Natural killer cell (primary cell): Measurements from ENCODE around the gene BAIAP2. TPM values are rescaled to one million over a fixed set of nuclear protein-coding genes. Genes with fewer than 3 reads are reported as not detected.

Experiments
- ATAC-seq, 3 donors: fragments of 150-1000 bp in 2 of 3; fragments of 200-7000 bp in 1 of 3; cut with Tn5 transposase; 1 replicate in 1 of 3; 2 replicates in 2 of 3; pipeline ENCODE4 v1.10.0; 2021; ENCODE audit warnings: mild to moderate bottlenecking in 2 of 3, moderate library complexity in 2 of 3
- DNase-seq, 2 donors: peaks; one replicate each; pipeline versions ENCODE4 v3.0.0 to v3.0.0-alpha.2; 2013 to 2021; ENCODE audit warnings: mixed read lengths in 1 of 2
- H3K27ac ChIP-seq: one replicate; pipeline ENCODE4 v1.5.1; 2013; ENCODE audit warnings: mild to moderate bottlenecking, low read length
- H3K27me3 ChIP-seq: one replicate; pipeline ENCODE4 v1.6.1; 2013; ENCODE audit warnings: low read length; ENCODE audit not compliant: control insufficient read depth, insufficient read depth
- H3K36me3 ChIP-seq: one replicate; pipeline ENCODE4 v1.6.1; 2013; ENCODE audit warnings: low read length; ENCODE audit not compliant: control insufficient read depth, insufficient read depth
- H3K4me1 ChIP-seq: one replicate; pipeline ENCODE4 v1.6.1; 2013; ENCODE audit warnings: low read length; ENCODE audit not compliant: control insufficient read depth, insufficient read depth
- H3K4me3 ChIP-seq: one replicate; pipeline ENCODE4 v1.5.1; 2013; ENCODE audit warnings: low read length
- H3K9me3 ChIP-seq: one replicate; pipeline ENCODE4 v1.6.1; 2013; ENCODE audit warnings: low read length; ENCODE audit not compliant: control insufficient read depth, insufficient read depth
- H3K27ac Mint-ChIP-seq, 2 donors: one replicate each; pipeline ENCODE4 v1.8.0; 2022; ENCODE audit warnings: mild to moderate bottlenecking in 2 of 2, mixed read lengths in 2 of 2, moderate library complexity in 1 of 2
- H3K27me3 Mint-ChIP-seq, 2 donors: one replicate each; pipeline ENCODE4 v1.8.0; 2022; ENCODE audit warnings: low read depth in 2 of 2, mixed read lengths in 2 of 2
- H3K36me3 Mint-ChIP-seq: one replicate; pipeline ENCODE4 v1.8.0; 2022; ENCODE audit warnings: mixed read lengths
- H3K4me1 Mint-ChIP-seq, 2 donors: one replicate each; pipeline ENCODE4 v1.8.0; 2022; ENCODE audit warnings: mixed read lengths in 2 of 2
- H3K4me3 Mint-ChIP-seq: one replicate; pipeline ENCODE4 v1.8.0; 2022; ENCODE audit warnings: mild to moderate bottlenecking, moderate library complexity, mixed read lengths
- H3K9me3 Mint-ChIP-seq, 2 donors: one replicate each; pipeline ENCODE4 v1.8.0; 2022; ENCODE audit warnings: mixed read lengths in 2 of 2
- CTCF ChIP-seq: fragments of 200-600 bp; IDR thresholded peaks from one replicate; pipeline ENCODE4 v1.8.0; 2022; ENCODE audit warnings: antibody characterized with exemption
- WGBS: methylation state at CpG from one replicate; pipeline ENCODE4 v1.1.7; 2013; ENCODE audit warnings: missing lambda C conversion rate; ENCODE audit not compliant: insufficient coverage; 5-methylcytosine and 5-hydroxymethylcytosine counted together
- intact Hi-C: fragments of 100-400 bp; cut with micrococcal nuclease; formaldehyde crosslinking; loops from one replicate; pipeline ENCODE4 v1.14.2; 2022
- total RNA-seq, 4 donors: library from RNA; stranded (reverse); fragments of 120-200 nt in 1 of 4; gene quantifications; one replicate each; pipeline versions ENCODE4 v1.2.3 to v1.2.4, GENCODE V29; 2013 to 2022

Gene BAIAP2
- total RNA-seq, 3 donors from 2014 or later (not counting 1 experiment from before 2014, with no cell fraction given): 6.7 to 12.3 (median 10.4) TPM

GRCh38 chr17:81132770-81133723 is 98.1 kb downstream of the BAIAP2 start:
- Mint-ChIP-seq H3K4me1 (peaks cover 0 to 1% of the 10 kb centered on the region in 2 donors), H3K27ac (no peak overlapping the region), H3K36me3 (no peaks in the 10 kb centered on the region), H3K9me3 (no peaks in the 10 kb centered on the region), H3K4me3 (no peak overlapping the region), H3K27me3 (no peaks in the 10 kb centered on the region)
- Histone ChIP-seq H3K36me3 (no peaks in the 10 kb centered on the region), H3K4me1 (no peaks in the 10 kb centered on the region), H3K27me3 (no peaks in the 10 kb centered on the region), H3K9me3 (no peaks in the 10 kb centered on the region), H3K27ac (no peak overlapping the region), H3K4me3 (no peak overlapping the region)
- ATAC-seq (no peak), DNase-seq (no peak)
- intact Hi-C loops: no loop called here
- WGBS: 92% methylated on average over 22 of the region's 22 CpGs
- no peak for TF ChIP-seq CTCF

- Mint-ChIP-seq H3K4me3 (no peak overlapping the region), H3K4me1 (peaks cover 0 to 13% of the 10 kb centered on the region in 2 donors), H3K27ac (no peak overlapping the region), H3K36me3 (no peaks in the 10 kb centered on the region), H3K9me3 (no peaks in the 10 kb centered on the region), H3K27me3 (no peaks in the 10 kb centered on the region)
- H3K4me1 ChIP-seq: no peaks in the 10 kb centered on the region
- no peaks in the 10 kb centered on the region for H3K9me3 ChIP-seq
- TF ChIP-seq CTCF: no peak
- DNase-seq (no peak), ATAC-seq (no peak)
- no peaks in the 10 kb centered on the region for H3K36me3 ChIP-seq
- H3K27me3 ChIP-seq: no peaks in the 10 kb centered on the region
- no peak overlapping the region for H3K4me3 ChIP-seq
- intact Hi-C loops: no loop called here
- no peak overlapping the region for H3K27ac ChIP-seq
- WGBS: 90% methylated on average over 28 of the region's 28 CpGs
Measured at GRCh38 chr17:81134064-81134781, 99.3 kb downstream of the BAIAP2 start.

GRCh38 chr17:81135505-81136278 is 100.7 kb downstream of the BAIAP2 start:
- DNase-seq (no peak), ATAC-seq (no peak)
- Histone ChIP-seq H3K36me3 (no peaks in the 10 kb centered on the region), H3K27ac (no peak overlapping the region), H3K9me3 (no peaks in the 10 kb centered on the region), H3K27me3 (no peaks in the 10 kb centered on the region), H3K4me1 (no peaks in the 10 kb centered on the region), H3K4me3 (no peak overlapping the region)
- intact Hi-C loops: no loop called here
- WGBS: 86% methylated on average over 28 of the region's 28 CpGs
- Mint-ChIP-seq H3K36me3 (no peaks in the 10 kb centered on the region), H3K27me3 (no peaks in the 10 kb centered on the region), H3K9me3 (no peaks in the 10 kb centered on the region), H3K4me1 (peaks cover 0 to 14% of the 10 kb centered on the region in 2 donors), H3K4me3 (no peak overlapping the region), H3K27ac (no peak overlapping the region)
- TF ChIP-seq CTCF: no peak
